Ascending aorta (tissue), 2 donors: ENCODE measurements around the gene TRPV4. TPM values are rescaled to one million over a fixed set of nuclear protein-coding genes. Genes with fewer than 3 reads are reported as not detected.

Experiments used
- DNase-seq, 2 donors: peaks; one replicate each; pipeline ENCODE4 v3.0.0-alpha.2; 2019; ENCODE audit warnings: low spot score in 2 of 2
- H3K27ac ChIP-seq, 2 donors: fragments of 200-600 bp; sonication (generic); one replicate each; pipeline ENCODE4 v1.5.1; 2016 to 2017; ENCODE audit warnings: mild to moderate bottlenecking in 1 of 2
- H3K27me3 ChIP-seq: fragments of 200-600 bp; sonication (generic); one replicate; pipeline ENCODE4 v1.5.1; 2017
- H3K36me3 ChIP-seq, 2 donors: fragments of 200-600 bp; sonication (generic); one replicate each; pipeline ENCODE4 v1.5.1; 2016
- H3K4me1 ChIP-seq, 2 donors: fragments of 200-600 bp; sonication (generic); one replicate each; pipeline ENCODE4 v1.5.1; 2016 to 2017; ENCODE audit warnings: mild to moderate bottlenecking in 1 of 2
- H3K4me3 ChIP-seq, 2 donors: fragments of 200-600 bp; sonication (generic); one replicate each; pipeline ENCODE4 v1.5.1; 2016 to 2017; ENCODE audit warnings: mild to moderate bottlenecking in 1 of 2
- H3K9me3 ChIP-seq, 2 donors: fragments of 200-600 bp; sonication (generic); one replicate each; pipeline ENCODE4 v1.5.1; 2016
- intact Hi-C: fragments of 100-400 bp; cut with DNase I; formaldehyde crosslinking; loops from one replicate; pipeline ENCODE4 v1.15.1; 2023
- total RNA-seq: library from RNA; depleted of rRNA; stranded (reverse); fragments of >200 nt; gene quantifications from one replicate; pipeline ENCODE4 v1.1.0, GENCODE V29; 2016
- TF ChIP-seq, protein P1 (sequence below), 3 experiments: fragments of 200-600 bp in 2 of 3; fragments of 450-650 bp in 1 of 3; sonication (generic) in 2 of 3; IDR thresholded peaks; one replicate each; pipeline ENCODE4 v1.5.1; 2016 to 2019; ENCODE audit warnings: antibody characterized with exemption in 3 of 3, mild to moderate bottlenecking in 1 of 3, moderate library complexity in 1 of 3

The TRPV4 gene
- total RNA-seq, 1 donor from 2014 or later: not detected

DNA sequence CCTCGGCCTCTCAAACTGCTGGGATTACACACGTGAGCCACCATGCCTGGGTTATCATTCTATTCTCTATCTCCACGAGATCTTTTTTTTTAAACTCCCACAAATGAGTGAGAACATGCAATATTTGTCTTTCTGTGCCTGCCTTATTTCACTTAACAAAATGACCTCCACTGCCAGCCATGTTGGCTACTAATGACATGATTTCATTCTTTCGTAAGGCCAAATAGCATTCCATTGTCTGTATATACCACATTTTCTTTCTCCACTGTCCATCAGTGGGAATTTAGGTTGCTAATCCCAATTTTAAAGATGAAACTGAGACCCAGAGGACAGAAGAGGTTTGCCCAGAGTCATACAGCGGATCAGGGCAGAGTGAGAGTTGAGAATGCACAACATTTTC, 10.9 kb upstream of the TRPV4 start:
- intact Hi-C loops: loop anchor here (2.0 kb wide), 1 partner anchor 37 kb away; the partner anchor contains the start of gene GLTP
- no peak overlapping the region for H3K27ac ChIP-seq
- no peaks in the 10 kb centered on the region for H3K36me3 ChIP-seq
- TF ChIP-seq, protein P1, sequence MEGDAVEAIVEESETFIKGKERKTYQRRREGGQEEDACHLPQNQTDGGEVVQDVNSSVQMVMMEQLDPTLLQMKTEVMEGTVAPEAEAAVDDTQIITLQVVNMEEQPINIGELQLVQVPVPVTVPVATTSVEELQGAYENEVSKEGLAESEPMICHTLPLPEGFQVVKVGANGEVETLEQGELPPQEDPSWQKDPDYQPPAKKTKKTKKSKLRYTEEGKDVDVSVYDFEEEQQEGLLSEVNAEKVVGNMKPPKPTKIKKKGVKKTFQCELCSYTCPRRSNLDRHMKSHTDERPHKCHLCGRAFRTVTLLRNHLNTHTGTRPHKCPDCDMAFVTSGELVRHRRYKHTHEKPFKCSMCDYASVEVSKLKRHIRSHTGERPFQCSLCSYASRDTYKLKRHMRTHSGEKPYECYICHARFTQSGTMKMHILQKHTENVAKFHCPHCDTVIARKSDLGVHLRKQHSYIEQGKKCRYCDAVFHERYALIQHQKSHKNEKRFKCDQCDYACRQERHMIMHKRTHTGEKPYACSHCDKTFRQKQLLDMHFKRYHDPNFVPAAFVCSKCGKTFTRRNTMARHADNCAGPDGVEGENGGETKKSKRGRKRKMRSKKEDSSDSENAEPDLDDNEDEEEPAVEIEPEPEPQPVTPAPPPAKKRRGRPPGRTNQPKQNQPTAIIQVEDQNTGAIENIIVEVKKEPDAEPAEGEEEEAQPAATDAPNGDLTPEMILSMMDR (IDR thresholded peaks at IDR 0.05): no peak
- H3K4me1 ChIP-seq: peaks cover 0 to 3% of the 10 kb centered on the region in 2 donors
- no peak overlapping the region for H3K4me3 ChIP-seq
- H3K27me3 ChIP-seq: no peaks in the 10 kb centered on the region
- no peak for DNase-seq
- H3K9me3 ChIP-seq: no peaks in the 10 kb centered on the region

DNA sequence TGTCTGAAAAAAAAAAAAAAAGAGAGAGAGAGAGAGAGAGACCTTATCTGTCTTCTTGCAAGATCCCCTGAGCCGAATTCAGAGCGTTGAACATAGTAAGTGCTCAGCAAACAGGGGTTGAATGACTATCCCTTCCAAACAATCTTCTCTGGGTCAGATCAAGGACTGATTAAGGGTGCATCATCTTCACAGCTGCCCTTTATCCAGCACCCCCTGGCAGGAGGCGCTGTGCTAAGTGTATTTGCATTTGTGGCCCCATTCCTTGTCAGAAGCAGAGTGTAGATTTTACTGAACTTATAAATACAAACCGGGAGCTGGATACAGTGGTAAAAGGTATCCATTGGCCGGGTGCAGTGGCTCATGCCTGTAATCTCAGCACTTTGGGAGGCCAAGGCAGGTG, 8.8 kb upstream of the TRPV4 start:
- Histone ChIP-seq H3K9me3 (no peaks in the 10 kb centered on the region), H3K36me3 (no peaks in the 10 kb centered on the region), H3K4me1 (peaks cover 0 to 3% of the 10 kb centered on the region in 2 donors), H3K27me3 (no peaks in the 10 kb centered on the region), H3K27ac (no peak overlapping the region), H3K4me3 (no peak overlapping the region)
- TF ChIP-seq, protein P1 (IDR thresholded peaks at IDR 0.05): no peak
- no peak for DNase-seq
- intact Hi-C loops: no loop called here

DNA sequence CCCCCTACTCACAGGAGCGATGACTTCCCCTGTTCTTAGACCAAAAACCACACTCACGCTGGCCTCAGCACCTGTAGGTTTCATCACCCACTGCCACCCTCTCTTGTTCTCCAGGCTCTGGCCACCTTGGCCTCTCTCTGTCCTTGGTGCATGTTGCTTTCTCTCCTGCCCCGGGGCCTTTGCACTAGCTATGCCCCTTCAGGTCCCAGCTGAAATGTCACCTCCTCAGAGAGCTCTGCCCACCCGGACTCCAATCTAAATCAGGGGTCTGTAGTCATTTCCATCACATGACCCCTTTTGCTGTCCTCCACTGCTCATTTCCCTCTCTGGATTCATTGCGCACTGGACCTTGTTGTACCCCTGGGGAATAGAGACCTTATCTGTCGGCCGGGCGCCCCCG, 8.2 kb upstream of the TRPV4 start:
- DNase-seq: no peak
- H3K4me1 ChIP-seq: peaks cover 0 to 3% of the 10 kb centered on the region in 2 donors
- no peak overlapping the region for H3K27ac ChIP-seq
- no peak overlapping the region for H3K4me3 ChIP-seq
- intact Hi-C loops: no loop called here
- no peaks in the 10 kb centered on the region for H3K36me3 ChIP-seq
- no peaks in the 10 kb centered on the region for H3K9me3 ChIP-seq
- H3K27me3 ChIP-seq: no peaks in the 10 kb centered on the region
- TF ChIP-seq, protein P1 (IDR thresholded peaks at IDR 0.05): no peak

DNA sequence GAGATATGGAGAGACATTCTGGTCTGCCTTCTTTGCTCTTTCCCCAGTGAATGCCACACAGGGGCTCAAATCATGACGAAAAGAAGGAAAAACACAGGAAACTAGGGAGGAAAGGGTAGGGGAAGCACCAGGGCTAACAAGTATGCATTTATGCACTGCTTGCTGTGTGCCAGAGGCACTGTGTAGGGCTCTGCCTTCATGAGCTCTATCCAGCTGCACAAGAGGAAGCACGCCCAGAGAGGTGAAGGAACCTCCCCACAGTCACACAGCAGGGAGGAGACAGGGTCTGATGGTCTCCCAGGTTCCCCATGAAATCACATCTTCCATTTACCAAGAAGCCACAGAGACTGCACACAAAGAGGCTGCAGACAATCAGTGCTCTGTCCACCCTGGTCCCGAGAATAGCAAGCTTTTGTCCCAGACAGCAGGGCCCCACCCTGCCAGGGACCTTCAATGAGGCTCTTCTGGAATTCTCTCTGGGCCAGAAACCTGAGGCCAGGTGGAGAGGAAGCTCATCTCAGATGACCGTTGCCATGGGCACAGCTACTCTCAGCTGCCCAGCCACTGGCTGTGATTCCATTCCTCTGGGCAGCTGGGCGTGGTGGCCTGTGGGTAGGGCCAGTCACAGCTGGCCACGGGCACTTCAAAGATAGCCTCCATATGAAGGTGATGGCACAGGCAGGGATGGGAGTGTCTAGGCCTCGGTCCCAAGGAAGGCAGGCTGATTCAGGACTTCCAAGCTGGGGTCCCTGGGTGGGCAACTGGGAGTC, 7.3 kb upstream of the TRPV4 start:
- peaks cover 0 to 2% of the 10 kb centered on the region in 2 donors for H3K4me1 ChIP-seq
- no peaks in the 10 kb centered on the region for H3K36me3 ChIP-seq
- H3K27ac ChIP-seq: no peak overlapping the region
- no peak for DNase-seq
- no peak overlapping the region for H3K4me3 ChIP-seq
- H3K9me3 ChIP-seq: no peaks in the 10 kb centered on the region
- intact Hi-C loops: no loop called here
- TF ChIP-seq, protein P1 (IDR thresholded peaks at IDR 0.05): no peak
- H3K27me3 ChIP-seq: no peaks in the 10 kb centered on the region

DNA sequence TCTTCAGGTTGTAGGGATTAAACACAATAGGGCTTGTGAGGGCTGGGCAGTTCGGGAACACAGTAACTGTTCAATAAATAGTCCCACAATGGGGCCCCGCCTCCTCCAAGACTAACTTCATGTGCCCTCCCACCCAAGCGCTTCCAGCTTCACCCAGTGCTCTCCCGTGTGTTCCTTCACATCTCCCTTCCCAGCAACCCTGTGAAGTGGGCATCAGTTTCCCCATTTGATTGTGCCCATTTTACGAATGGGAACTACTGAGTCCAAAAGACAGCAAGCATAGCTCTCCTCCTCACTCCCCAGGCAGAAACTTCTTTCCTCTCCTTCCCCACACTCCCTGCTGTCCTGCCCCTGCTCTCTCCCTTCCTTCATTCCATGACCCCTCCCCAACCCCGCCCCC, 6.2 kb upstream of the TRPV4 start:
- Histone ChIP-seq H3K27me3 (no peaks in the 10 kb centered on the region), H3K9me3 (no peaks in the 10 kb centered on the region), H3K27ac (no peak overlapping the region), H3K4me3 (no peak overlapping the region), H3K4me1 (no peaks in the 10 kb centered on the region), H3K36me3 (no peaks in the 10 kb centered on the region)
- TF ChIP-seq, protein P1 (IDR thresholded peaks at IDR 0.05): no peak
- intact Hi-C loops: no loop called here
- DNase-seq: no peak
